Islet of Langerhans (tissue), 1 donor: ENCODE measurements around the gene DYNLL2.
"Not testable (repeated sequence)": the region's sequence is repeated elsewhere in the genome, so short reads cannot be mapped to it uniquely, and the experiment has no call there.

ENCODE experiments used
- FAIRE-seq: peaks from one replicate; lab custom pipeline; 2011; peaks lifted over from hg19 to GRCh38; lab: Jason Lieb, UNC

The DYNLL2 gene

DNA sequence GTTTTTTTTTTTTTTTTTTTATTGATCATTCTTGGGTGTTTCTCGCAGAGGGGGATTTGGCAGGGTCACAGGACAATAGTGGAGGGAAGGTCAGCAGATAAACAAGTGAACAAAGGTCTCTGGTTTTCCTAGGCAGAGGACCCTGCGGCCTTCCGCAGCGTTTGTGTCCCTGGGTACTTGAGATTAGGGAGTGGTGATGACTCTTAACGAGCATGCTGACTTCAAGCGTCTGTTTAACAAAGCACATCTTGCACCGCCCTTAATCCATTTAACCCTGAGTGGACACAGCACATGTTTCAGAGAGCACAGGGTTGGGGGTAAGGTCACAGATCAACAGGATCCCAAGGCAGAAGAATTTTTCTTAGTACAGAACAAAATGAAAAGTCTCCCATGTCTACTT, 10.0 kb upstream of the DYNLL2 start:
- FAIRE-seq: not testable (repeated sequence)

- FAIRE-seq: not testable (repeated sequence)
These were observed 8.8 kb upstream of the DYNLL2 start for GRCh38 chr17:58074406-58074805.

DNA sequence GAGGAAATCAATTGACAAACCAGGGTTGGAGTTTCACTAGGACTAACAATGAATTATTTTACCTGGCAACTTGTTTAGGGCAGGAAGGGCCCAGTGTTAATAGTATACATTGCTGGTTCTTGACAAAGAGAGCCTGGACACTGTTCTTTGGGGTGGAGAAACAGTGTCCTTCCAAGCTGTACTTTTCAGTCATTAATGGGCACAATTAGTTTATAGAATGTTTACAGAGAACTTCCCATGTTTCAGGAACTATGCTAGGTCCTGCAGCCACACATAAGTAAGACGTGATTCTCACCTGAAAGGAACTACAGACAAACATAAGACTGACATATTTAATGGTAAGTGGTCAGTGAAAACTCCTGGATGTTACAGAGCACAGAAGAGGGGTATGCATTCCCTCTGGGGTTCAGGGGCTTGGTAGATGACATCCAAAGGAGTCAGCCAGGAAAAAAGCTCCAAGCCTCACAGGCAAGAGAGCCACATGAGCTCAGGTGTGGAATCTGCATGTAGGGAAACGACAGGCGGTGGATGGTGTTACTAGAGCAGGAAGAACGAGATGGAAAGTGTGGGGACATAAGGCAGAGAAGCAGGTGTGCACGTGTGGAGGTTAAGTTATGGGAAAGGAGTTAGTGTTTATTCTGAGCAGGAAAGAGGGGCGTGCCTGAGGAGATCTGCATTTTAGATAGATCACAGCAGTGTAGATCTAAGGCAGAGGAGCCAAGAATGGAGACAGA, 3.8 kb upstream of the DYNLL2 start:
- FAIRE-seq: no peak

GRCh38 chr17:58081646-58082340, 1.4 kb upstream of the DYNLL2 start:
- no peak for FAIRE-seq

GRCh38 chr17:58082341-58082869, 814 bp upstream of the DYNLL2 start:
- no peak for FAIRE-seq

- FAIRE-seq: no peak
These were observed 485 bp downstream of the DYNLL2 start for GRCh38 chr17:58083491-58084316.

DNA sequence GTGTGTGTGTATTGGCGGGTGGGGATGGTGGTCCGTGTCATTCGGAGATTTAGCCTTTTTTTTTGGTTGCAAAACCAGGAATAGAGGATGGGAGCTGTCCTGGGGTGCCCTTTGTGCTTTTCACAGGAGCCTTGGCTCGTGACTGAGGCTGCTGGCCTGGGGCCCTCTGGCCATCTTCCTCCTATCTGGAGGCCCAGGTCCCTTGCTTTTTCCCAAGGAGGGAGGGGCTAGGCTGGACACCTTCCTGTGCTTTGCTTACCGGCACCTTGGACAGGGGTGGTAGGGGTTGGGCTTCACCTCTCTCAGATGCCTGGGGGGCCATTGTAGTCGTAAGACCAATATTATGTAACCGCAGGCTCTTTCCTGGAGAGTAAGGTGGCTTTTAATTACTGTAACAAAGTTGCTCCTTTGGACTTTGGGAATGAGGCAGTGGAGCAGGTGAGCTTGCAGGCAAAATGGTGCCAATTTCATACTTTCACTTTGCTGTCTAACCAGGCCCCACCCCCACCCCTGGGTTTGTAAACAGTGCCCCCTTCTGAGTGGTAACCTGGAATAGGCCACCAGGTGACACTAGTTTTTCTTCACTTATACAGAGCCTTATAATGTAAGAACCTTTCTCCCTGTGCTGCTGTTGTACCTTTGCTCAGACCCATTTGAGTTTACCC, 1.2 kb downstream of the DYNLL2 start:
- FAIRE-seq: no peak

- FAIRE-seq: no peak
These were observed 2.0 kb downstream of the DYNLL2 start for GRCh38 chr17:58085039-58085715.

- FAIRE-seq: no peak
These were observed 3.7 kb downstream of the DYNLL2 start for GRCh38 chr17:58086953-58087352.

DNA sequence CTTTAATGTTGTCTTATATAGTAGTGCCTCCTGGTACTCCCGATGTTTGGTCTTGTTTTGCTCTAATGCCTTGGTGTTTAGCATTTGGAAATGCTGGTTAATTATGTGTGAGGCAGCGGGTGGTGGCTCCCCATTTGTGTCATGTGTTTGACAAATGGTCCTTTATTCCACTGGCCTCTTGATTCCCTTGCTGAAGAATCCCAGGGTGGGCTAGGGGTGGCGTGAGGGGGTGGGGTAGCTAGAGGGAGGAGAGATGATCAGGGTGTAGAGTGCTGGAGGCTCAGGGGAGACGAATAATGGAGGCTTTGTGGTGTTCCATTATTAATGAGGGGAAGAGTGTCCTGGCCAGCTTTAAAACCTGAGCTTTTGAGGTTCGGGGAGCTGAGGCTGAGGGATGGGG, 5.4 kb downstream of the DYNLL2 start:
- FAIRE-seq: no peak

DNA sequence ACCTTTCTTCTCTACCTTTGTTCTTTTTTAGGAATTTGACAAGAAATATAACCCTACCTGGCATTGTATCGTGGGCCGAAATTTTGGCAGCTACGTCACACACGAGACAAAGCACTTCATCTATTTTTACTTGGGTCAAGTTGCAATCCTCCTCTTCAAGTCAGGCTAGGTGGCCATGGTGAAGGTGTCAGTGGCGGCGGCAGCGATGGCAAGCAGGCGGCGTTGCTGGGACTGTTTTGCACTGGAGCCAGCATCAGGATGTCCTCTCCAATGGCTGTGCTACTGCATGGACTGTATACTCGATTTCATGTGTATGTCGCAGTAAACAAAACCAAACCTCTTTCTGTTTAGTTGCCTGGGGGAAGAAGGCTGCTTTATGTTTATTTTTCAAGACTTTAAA, 5.9 kb downstream of the DYNLL2 start:
- no peak for FAIRE-seq

GRCh38 chr17:58091024-58091567, 7.9 kb downstream of the DYNLL2 start:
- no peak for FAIRE-seq

- no peak for FAIRE-seq
These were observed 9.0 kb downstream of the DYNLL2 start for GRCh38 chr17:58092101-58092796.

- FAIRE-seq: no peak
These were observed 9.7 kb downstream of the DYNLL2 start for GRCh38 chr17:58092797-58093385.

GRCh38 chr17:58094118-58094517, 10.9 kb downstream of the DYNLL2 start:
- FAIRE-seq: no peak

DNA sequence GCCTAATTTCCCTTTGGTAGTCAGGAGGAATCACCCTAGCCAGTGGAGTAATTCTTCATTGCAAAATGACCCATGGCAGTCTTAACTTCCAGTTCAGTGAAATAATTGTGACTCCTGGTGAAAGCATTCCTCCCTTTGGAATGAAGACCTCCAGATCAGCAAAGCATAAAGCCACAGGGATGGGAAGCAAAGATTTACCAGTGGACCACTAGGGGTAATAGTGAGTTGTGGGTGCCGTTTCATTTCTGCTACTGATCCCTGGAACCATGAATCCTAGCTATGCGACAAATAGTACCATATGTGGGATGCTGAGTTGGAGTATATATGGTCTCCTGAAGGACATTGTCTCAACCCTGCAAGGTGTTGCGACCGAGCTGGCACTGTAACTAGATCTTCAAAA, 13.7 kb downstream of the DYNLL2 start:
- FAIRE-seq: no peak

DNA sequence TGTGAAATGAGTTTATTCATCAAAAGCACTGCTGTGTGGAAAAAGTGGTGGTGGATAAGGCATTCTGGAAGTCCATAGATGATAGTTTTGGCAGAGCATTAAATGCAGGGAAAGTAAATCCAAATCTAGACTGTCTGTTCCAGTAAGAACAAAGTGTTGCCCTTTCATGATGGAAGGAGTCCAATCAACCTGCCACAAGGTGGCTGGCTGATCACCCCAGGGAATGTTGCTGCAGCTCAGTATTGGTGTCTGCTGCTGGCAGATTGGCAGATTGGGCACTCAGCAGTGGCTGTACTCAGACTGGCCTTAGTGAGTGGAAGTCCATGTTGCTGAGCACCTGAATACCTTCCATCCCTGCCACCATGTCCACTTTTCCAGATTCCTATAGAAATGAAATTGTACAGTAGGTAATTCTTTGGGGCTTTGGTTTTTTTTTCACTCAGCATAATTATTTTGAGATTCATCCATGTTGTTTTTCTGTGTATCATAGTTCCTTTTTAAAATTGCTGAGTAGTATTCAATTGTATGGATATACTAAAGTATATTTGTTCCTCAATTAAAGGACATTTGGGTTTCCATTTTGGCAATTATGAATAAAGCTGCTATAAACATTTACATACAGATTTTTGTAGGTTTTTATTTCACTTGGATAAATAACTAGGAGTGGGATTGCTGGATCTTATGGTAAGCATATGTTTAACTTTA, 14.3 kb downstream of the DYNLL2 start:
- FAIRE-seq: no peak

DNA sequence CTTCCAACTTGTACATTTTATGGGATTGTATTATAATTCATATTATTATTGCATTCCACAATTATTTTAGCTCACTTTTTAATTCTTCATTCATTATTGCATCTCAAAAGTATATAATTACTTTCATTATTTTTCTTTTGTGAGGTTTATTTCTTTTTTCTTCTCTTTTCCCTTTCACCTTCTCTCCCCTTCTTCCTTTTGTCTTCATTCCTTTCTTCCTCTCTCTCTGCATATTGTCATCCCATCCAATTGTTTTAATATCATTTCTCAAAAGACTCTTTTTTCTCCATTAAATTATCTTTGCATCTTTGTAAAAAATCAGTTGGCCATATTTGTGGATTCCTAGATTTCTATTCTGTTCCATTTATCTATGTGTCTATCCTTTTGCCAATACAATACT, 17.3 kb downstream of the DYNLL2 start:
- no peak for FAIRE-seq

GRCh38 chr17:58101898-58102297, 18.7 kb downstream of the DYNLL2 start:
- FAIRE-seq: not testable (repeated sequence)

DNA sequence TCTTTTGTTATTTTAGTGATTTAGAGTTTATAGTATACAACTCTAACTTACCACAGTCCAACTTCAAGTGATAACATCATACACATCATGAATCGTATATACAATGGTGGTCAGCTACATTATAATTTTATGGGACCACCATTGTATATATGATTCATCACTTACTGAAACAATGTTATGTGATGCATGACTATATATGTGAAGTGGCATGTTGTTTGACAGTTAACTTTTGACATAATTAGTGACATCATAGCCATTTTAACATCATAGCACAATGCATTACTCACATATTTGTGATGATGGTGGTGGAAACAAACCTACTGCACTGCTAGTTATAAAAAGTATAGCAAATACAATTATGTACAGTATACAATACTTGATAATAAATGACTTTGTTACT, 21.9 kb downstream of the DYNLL2 start:
- FAIRE-seq: no peak
